Activated B cell treated with CpG ODN at 0.5 μM for 24 hours (primary cell): Measurements from ENCODE around the gene MACC1. TPM values are rescaled to one million over a fixed set of nuclear protein-coding genes. Genes with fewer than 3 reads are reported as not detected.

ENCODE experiments used
- ATAC-seq: fragments of 200-7000 bp; cut with Tn5 transposase; one replicate; pipeline ENCODE4 v1.10.0; 2021; ENCODE audit warnings: low read depth, mild to moderate bottlenecking, moderate library complexity
- CTCF ChIA-PET: fragments of 350-600 bp; sonication (Branson Sonifier 250); formaldehyde crosslinking; loops from one replicate; lab custom pipeline; 2021; ENCODE audit warnings: antibody characterized with exemption; lab: Charles Lee
- POLR2A ChIA-PET: fragments of 350-600 bp; sonication (Branson Sonifier 250); formaldehyde crosslinking; loops from one replicate; lab custom pipeline; 2021; ENCODE audit warnings: antibody characterized with exemption; lab: Charles Lee
- DNase-seq: peaks from one replicate; pipeline ENCODE4 v3.0.0; 2022
- H3K27ac Mint-ChIP-seq: one replicate; pipeline ENCODE4 v1.8.0; 2020; ENCODE audit warnings: mixed read lengths
- H3K27me3 Mint-ChIP-seq: one replicate; pipeline ENCODE4 v1.8.0; 2021; ENCODE audit warnings: mixed read lengths
- H3K36me3 Mint-ChIP-seq: one replicate; pipeline ENCODE4 v1.8.0; 2021; ENCODE audit warnings: low read depth, mixed read lengths
- H3K4me1 Mint-ChIP-seq: one replicate; pipeline ENCODE4 v1.8.0; 2021; ENCODE audit warnings: mixed read lengths
- H3K4me3 Mint-ChIP-seq: one replicate; pipeline ENCODE4 v1.8.0; 2020; ENCODE audit warnings: mild to moderate bottlenecking, mixed read lengths
- H3K9me3 Mint-ChIP-seq: one replicate; pipeline ENCODE4 v1.8.0; 2020; ENCODE audit warnings: mixed read lengths
- intact Hi-C: fragments of 100-400 bp; cut with micrococcal nuclease; formaldehyde crosslinking; loops from one replicate; pipeline ENCODE4 v1.15.1; 2024
- total RNA-seq: library from RNA; stranded (reverse); gene quantifications from 2 replicates; pipeline ENCODE4 v1.2.3, GENCODE V29; 2022
- TF ChIP-seq, protein P1 (sequence below): fragments of 200-600 bp; IDR thresholded peaks from one replicate; pipeline ENCODE4 v1.8.0; 2022; ENCODE audit warnings: antibody characterized with exemption, mild to moderate bottlenecking

The MACC1 gene
- total RNA-seq, 1 donor from 2014 or later, result 20.3 TPM

DNA sequence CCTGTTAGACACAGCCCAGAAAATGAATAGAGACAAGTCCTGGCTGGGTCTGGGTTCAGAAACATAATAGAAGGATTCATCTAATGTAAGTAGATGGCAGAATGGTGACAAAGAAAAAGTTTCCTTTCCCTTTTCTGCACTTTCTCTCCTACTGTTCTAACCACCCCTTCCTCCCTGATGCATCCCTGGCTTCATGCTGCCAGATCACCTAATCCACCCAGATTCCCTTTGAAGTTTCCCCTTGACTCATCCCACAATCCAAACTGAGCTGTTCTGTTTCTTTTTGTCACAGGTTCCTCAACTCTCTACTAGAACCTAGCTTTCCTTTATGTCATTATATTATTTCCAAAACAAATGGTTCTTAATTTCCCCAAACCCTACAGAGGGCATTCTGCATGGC lies 1.1 kb upstream of the MACC1 start:
- Mint-ChIP-seq H3K4me1 (peaks cover 78% of the 10 kb centered on the region), H3K4me3 (no peak overlapping the region), H3K27ac (peak overlapping the region; percentile 95), H3K36me3 (peaks cover 5% of the 10 kb centered on the region), H3K27me3 (no peaks in the 10 kb centered on the region), H3K9me3 (peaks cover under 1% of the 10 kb centered on the region)
- intact Hi-C loops, result loop anchor here (5.0 to 10.0 kb wide), 3 partner anchors 511 to 1727 kb away; partner anchors contain the start of genes CDCA7L, HDAC9 and POLR1F
- TF ChIP-seq, protein P1, sequence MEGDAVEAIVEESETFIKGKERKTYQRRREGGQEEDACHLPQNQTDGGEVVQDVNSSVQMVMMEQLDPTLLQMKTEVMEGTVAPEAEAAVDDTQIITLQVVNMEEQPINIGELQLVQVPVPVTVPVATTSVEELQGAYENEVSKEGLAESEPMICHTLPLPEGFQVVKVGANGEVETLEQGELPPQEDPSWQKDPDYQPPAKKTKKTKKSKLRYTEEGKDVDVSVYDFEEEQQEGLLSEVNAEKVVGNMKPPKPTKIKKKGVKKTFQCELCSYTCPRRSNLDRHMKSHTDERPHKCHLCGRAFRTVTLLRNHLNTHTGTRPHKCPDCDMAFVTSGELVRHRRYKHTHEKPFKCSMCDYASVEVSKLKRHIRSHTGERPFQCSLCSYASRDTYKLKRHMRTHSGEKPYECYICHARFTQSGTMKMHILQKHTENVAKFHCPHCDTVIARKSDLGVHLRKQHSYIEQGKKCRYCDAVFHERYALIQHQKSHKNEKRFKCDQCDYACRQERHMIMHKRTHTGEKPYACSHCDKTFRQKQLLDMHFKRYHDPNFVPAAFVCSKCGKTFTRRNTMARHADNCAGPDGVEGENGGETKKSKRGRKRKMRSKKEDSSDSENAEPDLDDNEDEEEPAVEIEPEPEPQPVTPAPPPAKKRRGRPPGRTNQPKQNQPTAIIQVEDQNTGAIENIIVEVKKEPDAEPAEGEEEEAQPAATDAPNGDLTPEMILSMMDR, result no peak
- ATAC-seq, result no peak
- ChIA-PET CTCF (interaction anchor here (1.1 to 4.4 kb wide), 7 partner anchors 17 to 464 kb away, joined by 3 to 18 read pairs (median 8); no protein-coding TSS in a partner anchor), POLR2A (interaction anchor here (0.6 to 5.7 kb wide), 5 partner anchors 9 to 112 kb away, joined by 3 to 105 read pairs (median 27); partner anchors contain the start of gene ITGB8)
- DNase-seq, result no peak

DNA sequence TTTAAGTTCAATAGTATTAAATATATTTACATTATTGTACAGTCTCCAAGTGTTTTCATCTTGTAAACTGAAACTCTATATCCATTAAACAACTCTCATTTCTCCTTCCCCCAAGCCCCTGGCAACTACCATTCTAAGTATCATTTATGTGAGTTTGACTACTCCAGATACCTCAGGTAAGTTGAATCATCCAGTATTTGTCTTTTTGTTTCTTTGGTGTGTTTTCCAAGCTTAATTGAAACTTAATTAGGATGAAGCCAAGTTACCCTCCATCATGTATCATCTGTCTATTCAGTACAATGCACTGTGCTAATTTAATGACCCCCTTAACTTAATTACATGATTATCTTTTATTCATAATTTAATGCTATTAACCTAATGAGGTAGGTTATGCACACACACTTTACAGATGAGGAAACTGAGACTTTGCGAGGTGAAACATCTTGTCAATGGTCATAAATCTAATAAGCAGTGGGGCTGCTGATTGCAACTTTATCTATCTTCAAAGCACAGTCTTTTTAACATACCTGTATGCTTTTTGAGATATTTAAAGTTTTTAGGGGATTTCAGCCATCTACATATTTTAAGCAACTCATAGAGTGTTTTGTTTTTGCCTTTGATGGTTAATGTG lies 663 bp downstream of the MACC1 start:
- DNase-seq (no peak), ATAC-seq (no peak)
- ChIA-PET POLR2A (interaction anchor here (0.9 to 5.7 kb wide), 8 partner anchors 11 to 114 kb away, joined by 3 to 105 read pairs (median 6); partner anchors contain the start of gene ITGB8), CTCF (interaction anchor here (1.2 to 4.4 kb wide), 6 partner anchors 14 to 95 kb away, joined by 3 to 18 read pairs (median 8); no protein-coding TSS in a partner anchor)
- Mint-ChIP-seq H3K9me3 (peaks cover 4% of the 10 kb centered on the region), H3K27ac (peak overlapping the region; percentile 95), H3K27me3 (no peaks in the 10 kb centered on the region), H3K4me3 (peak overlapping the region; percentile 84), H3K36me3 (peaks cover 15% of the 10 kb centered on the region), H3K4me1 (peaks cover 76% of the 10 kb centered on the region)
- TF ChIP-seq, protein P1, result no peak
- intact Hi-C loops, result loop anchor here (1.0 to 10.0 kb wide), 8 partner anchors 15 to 1728 kb away; partner anchors contain the start of genes CDCA7L, HDAC9 and POLR1F

DNA sequence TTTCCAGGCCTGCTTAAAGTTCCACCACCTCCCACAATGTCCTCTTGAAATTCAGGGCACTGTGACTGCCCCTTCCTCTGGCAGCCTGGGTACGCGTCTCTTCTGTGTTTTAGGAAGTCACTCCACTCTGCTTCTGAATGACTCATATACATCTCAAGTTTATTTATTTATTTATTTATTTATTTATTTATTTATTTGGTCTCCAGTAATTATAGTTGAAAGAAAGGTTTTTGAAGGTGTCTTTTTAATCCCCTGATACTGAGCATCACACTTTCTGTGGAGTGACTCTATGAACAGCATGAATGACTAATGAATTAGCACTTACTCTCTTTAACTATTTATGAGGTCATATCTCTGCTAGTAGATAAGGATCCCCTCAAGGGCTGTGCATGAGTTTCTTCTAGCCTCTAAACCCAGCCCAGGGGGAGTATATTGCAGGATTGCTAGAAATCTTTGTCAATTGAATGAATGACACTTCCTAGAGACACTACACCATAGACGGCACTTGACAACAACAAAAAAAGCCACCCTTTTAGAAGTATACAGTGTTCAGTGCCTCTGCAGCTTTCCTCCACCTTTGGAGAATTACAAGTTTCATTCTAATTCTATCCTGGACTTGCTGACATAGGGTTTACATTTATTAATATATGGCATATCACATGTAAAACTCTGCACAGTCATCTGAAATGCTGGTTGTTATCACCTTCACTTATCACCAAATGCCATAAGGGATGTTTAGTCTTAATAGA lies 2.1 kb downstream of the MACC1 start:
- Mint-ChIP-seq H3K9me3 (peaks cover 5% of the 10 kb centered on the region), H3K4me1 (peaks cover 62% of the 10 kb centered on the region), H3K36me3 (peaks cover 19% of the 10 kb centered on the region), H3K27me3 (no peaks in the 10 kb centered on the region), H3K27ac (peak overlapping the region; percentile 59), H3K4me3 (peak overlapping the region; percentile 48)
- DNase-seq, result no peak
- intact Hi-C loops, result loop anchor here (1.0 to 10.0 kb wide), 4 partner anchors 9 to 1730 kb away; partner anchors contain the start of genes CDCA7L, HDAC9 and POLR1F
- ATAC-seq, result no peak
- TF ChIP-seq, protein P1, result no peak
- ChIA-PET CTCF (interaction anchor here (1.3 kb wide), 1 partner anchor 91 kb away, joined by 3 read pairs; no protein-coding TSS in a partner anchor), POLR2A (interaction anchor here (0.9 to 1.2 kb wide), 2 partner anchors 13 to 25 kb away, joined by 3 to 4 read pairs; no protein-coding TSS in a partner anchor)

DNA sequence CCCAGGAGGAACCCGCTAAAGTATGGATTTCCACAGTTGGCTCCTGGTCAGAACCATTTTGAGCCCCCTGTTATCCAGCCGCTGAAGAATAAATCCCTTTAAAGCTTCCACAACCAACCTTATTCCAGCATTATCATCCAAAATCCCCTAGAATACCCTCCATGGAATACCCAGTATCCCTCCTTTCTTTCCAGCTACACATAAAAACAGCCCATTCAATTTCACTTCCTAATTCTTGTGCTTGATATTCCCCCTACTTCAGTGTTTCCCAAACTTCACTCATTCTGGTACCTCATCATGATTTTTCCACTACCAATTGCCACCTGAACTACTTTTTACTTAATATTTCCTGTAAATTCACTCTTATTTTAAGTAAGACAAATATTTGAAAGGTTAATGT lies 3.1 kb downstream of the MACC1 start:
- POLR2A ChIA-PET, result no interaction called here
- Mint-ChIP-seq H3K4me3 (no peak overlapping the region), H3K27me3 (no peaks in the 10 kb centered on the region), H3K36me3 (peaks cover 26% of the 10 kb centered on the region), H3K9me3 (peaks cover 9% of the 10 kb centered on the region), H3K27ac (no peak overlapping the region), H3K4me1 (peaks cover 52% of the 10 kb centered on the region)
- TF ChIP-seq, protein P1, result no peak
- intact Hi-C loops, result loop anchor here (1.0 to 10.0 kb wide), 2 partner anchors 8 to 1731 kb away; partner anchors contain the start of gene CDCA7L
- ATAC-seq, result no peak
- CTCF ChIA-PET, result interaction anchor here (0.9 kb wide), 1 partner anchor 11 kb away, joined by 3 read pairs; no protein-coding TSS in a partner anchor
- DNase-seq, result no peak
